ENCODE results near the gene SLC2A4. TPM values are rescaled to one million over a fixed set of nuclear protein-coding genes. Genes with fewer than 3 reads are reported as not detected.

SLC2A4 gene
- total and polyA plus RNA-seq, 2 donors (not counting 1 experiment from before 2014, with no cell fraction given) = under 0.01 to 0.19 TPM

- no peak overlapping the region for H3K27ac ChIP-seq (ENCODE audit: insufficient read depth, low read length)
- no peak overlapping the region for H3K4me2 ChIP-seq (ENCODE audit: extremely low read depth, insufficient read depth, low read length)
- H4K20me1 ChIP-seq (ENCODE audit: control insufficient read depth, extremely low read depth, insufficient read depth, low read length) = no peaks in the 10 kb centered on the region
- no peak overlapping the region for H3K9ac ChIP-seq (ENCODE audit: insufficient read depth, low read length)
- TF ChIP-seq EZH2 (IDR thresholded peaks at IDR 0.05; ENCODE audit: low read length, missing control alignments) = no peak
- no peak for TF ChIP-seq CTCF (conservative IDR thresholded peaks at IDR 0.05 in 1 of 2, IDR thresholded peaks at IDR 0.05 in 1 of 2; ENCODE audit: low read depth in 1 of 2, low read length in 2 of 2)
- DNase-seq (ENCODE audit: low read depth in 2 of 2) = no peak
- H3K4me3 ChIP-seq (replicated peaks in 1 of 4; ENCODE audit: control extremely low read depth in 1 of 4, insufficient read depth in 1 of 4, low read depth in 3 of 4, low read length in 4 of 4) = no peak overlapping the region
- no peaks in the 10 kb centered on the region for H3K79me2 ChIP-seq (ENCODE audit: control insufficient read depth, insufficient read depth, low read length)
- no peaks in the 10 kb centered on the region for H3K9me3 ChIP-seq (ENCODE audit: control insufficient read depth, insufficient read depth, low read depth, low read length)
- H3K36me3 ChIP-seq (ENCODE audit: control insufficient read depth, insufficient read depth, low read length) = no peaks in the 10 kb centered on the region
- peaks cover 49% of the 10 kb centered on the region for H3K27me3 ChIP-seq (ENCODE audit: control insufficient read depth, insufficient read depth, low read length)
- no peak overlapping the region for H2AFZ ChIP-seq (ENCODE audit: low read length)
- no peaks in the 10 kb centered on the region for H3K4me1 ChIP-seq (ENCODE audit: control insufficient read depth, extremely low read depth, insufficient read depth, low read length)
Measured at GRCh38 chr17:7290166-7290565, 8.6 kb downstream of the SLC2A4 start.

- H3K36me3 ChIP-seq (ENCODE audit: control insufficient read depth, insufficient read depth, low read length) = no peaks in the 10 kb centered on the region
- H3K27ac ChIP-seq (ENCODE audit: insufficient read depth, low read length) = no peak overlapping the region
- H3K79me2 ChIP-seq (ENCODE audit: control insufficient read depth, insufficient read depth, low read length) = no peaks in the 10 kb centered on the region
- H2AFZ ChIP-seq (ENCODE audit: low read length) = no peak overlapping the region
- no peaks in the 10 kb centered on the region for H4K20me1 ChIP-seq (ENCODE audit: control insufficient read depth, extremely low read depth, insufficient read depth, low read length)
- TF ChIP-seq EZH2 (IDR thresholded peaks at IDR 0.05; ENCODE audit: low read length, missing control alignments) = no peak
- no peaks in the 10 kb centered on the region for H3K4me1 ChIP-seq (ENCODE audit: control insufficient read depth, extremely low read depth, insufficient read depth, low read length)
- H3K4me3 ChIP-seq (replicated peaks in 1 of 4; ENCODE audit: control extremely low read depth in 1 of 4, insufficient read depth in 1 of 4, low read depth in 3 of 4, low read length in 4 of 4) = no peak overlapping the region
- no peak for DNase-seq (ENCODE audit: low read depth in 2 of 2)
- H3K9ac ChIP-seq (ENCODE audit: insufficient read depth, low read length) = no peak overlapping the region
- H3K4me2 ChIP-seq (ENCODE audit: extremely low read depth, insufficient read depth, low read length) = no peak overlapping the region
- H3K27me3 ChIP-seq (ENCODE audit: control insufficient read depth, insufficient read depth, low read length) = peaks cover 44% of the 10 kb centered on the region
- no peaks in the 10 kb centered on the region for H3K9me3 ChIP-seq (ENCODE audit: control insufficient read depth, insufficient read depth, low read depth, low read length)
Measured at GRCh38 chr17:7290685-7291084, 9.2 kb downstream of the SLC2A4 start.

GRCh38 chr17:7292194-7292593, 10.7 kb downstream of the SLC2A4 start:
- TF ChIP-seq EZH2 (IDR thresholded peaks at IDR 0.05; ENCODE audit: low read length, missing control alignments) (no peak), CTCF (conservative IDR thresholded peaks at IDR 0.05 in 1 of 2, IDR thresholded peaks at IDR 0.05 in 1 of 2; ENCODE audit: low read depth in 1 of 2, low read length in 2 of 2) (no peak)
- no peaks in the 10 kb centered on the region for H3K4me1 ChIP-seq (ENCODE audit: control insufficient read depth, extremely low read depth, insufficient read depth, low read length)
- no peak overlapping the region for H3K4me3 ChIP-seq (replicated peaks in 1 of 4; ENCODE audit: control extremely low read depth in 1 of 4, insufficient read depth in 1 of 4, low read depth in 3 of 4, low read length in 4 of 4)
- H3K36me3 ChIP-seq (ENCODE audit: control insufficient read depth, insufficient read depth, low read length) = no peaks in the 10 kb centered on the region
- H3K9me3 ChIP-seq (ENCODE audit: control insufficient read depth, insufficient read depth, low read depth, low read length) = no peaks in the 10 kb centered on the region
- H4K20me1 ChIP-seq (ENCODE audit: control insufficient read depth, extremely low read depth, insufficient read depth, low read length) = no peaks in the 10 kb centered on the region
- H3K79me2 ChIP-seq (ENCODE audit: control insufficient read depth, insufficient read depth, low read length) = no peaks in the 10 kb centered on the region
- H2AFZ ChIP-seq (ENCODE audit: low read length) = no peak overlapping the region
- no peak overlapping the region for H3K4me2 ChIP-seq (ENCODE audit: extremely low read depth, insufficient read depth, low read length)
- H3K27me3 ChIP-seq (ENCODE audit: control insufficient read depth, insufficient read depth, low read length) = peaks cover 38% of the 10 kb centered on the region
- no peak for DNase-seq (ENCODE audit: low read depth in 2 of 2)
- H3K9ac ChIP-seq (ENCODE audit: insufficient read depth, low read length) = no peak overlapping the region
- no peak overlapping the region for H3K27ac ChIP-seq (ENCODE audit: insufficient read depth, low read length)
